IMR-90 (cell line): Measurements from ENCODE around the gene SMC4. TPM values are rescaled to one million over a fixed set of nuclear protein-coding genes. Genes with fewer than 3 reads are reported as not detected.

Source experiments
- ATAC-seq: fragments of 200-7000 bp; cut with Tn5 transposase; 2 replicates; pipeline ENCODE4 v1.9.1; 2020; ENCODE audit warnings: low read depth, mild to moderate bottlenecking, moderate library complexity
- BruUV-seq: library from RNA; stranded (reverse); fragments of 400-500 nt; replicated peaks from 2 replicates; lab custom pipeline; 2021; lab: Mats Ljungman, UMichigan
- CTCF ChIA-PET: fragments of 300-600 bp; formaldehyde crosslinking; extraction: SDS; loops from one replicate; lab custom pipeline; 2021; ENCODE audit warnings: antibody characterized with exemption; lab: Yijun Ruan, JAX
- POLR2A ChIA-PET: fragments of 300-600 bp; sonication (Branson Sonifier 250); formaldehyde crosslinking; loops from one replicate; lab custom pipeline; 2022; ENCODE audit warnings: antibody characterized with exemption; ENCODE audit not compliant: unreplicated experiment; lab: Charles Lee
- DNase-seq: peaks from one replicate; pipeline ENCODE4 v3.0.0; 2013
- H2AFZ ChIP-seq: replicated peaks from 2 replicates; pipeline ENCODE3; 2013; ENCODE audit warnings: low read length, mild to moderate bottlenecking; ENCODE audit not compliant: poor library complexity
- H2AK5ac ChIP-seq: 2 replicates; pipeline ENCODE4 v1.6.1; 2013; ENCODE audit warnings: low read depth, low read length, inconsistent platforms
- H2AK9ac ChIP-seq: replicated peaks from 2 replicates; pipeline ENCODE3; 2013; ENCODE audit warnings: mild to moderate bottlenecking, low read depth, low read length, moderate library complexity; ENCODE audit not compliant: poor library complexity
- H2BK120ac ChIP-seq: 2 replicates; pipeline ENCODE4 v1.6.1; 2013; ENCODE audit warnings: low read depth, low read length, inconsistent platforms
- H2BK15ac ChIP-seq: 3 replicates; pipeline ENCODE4 v1.6.1; 2013; ENCODE audit warnings: low read depth, low read length, inconsistent platforms
- H2BK20ac ChIP-seq: 2 replicates; pipeline ENCODE4 v1.6.1; 2013; ENCODE audit warnings: low read depth, mild to moderate bottlenecking, inconsistent platforms, low read length, moderate library complexity
- H2BK5ac ChIP-seq: 2 replicates; pipeline ENCODE4 v1.6.1; 2013; ENCODE audit warnings: mild to moderate bottlenecking, low read depth, low read length, inconsistent platforms; ENCODE audit not compliant: poor library complexity, severe bottlenecking
- H3K14ac ChIP-seq: replicated peaks from 2 replicates; pipeline ENCODE4 v1.6.1; 2013; ENCODE audit warnings: low read depth, low read length, inconsistent platforms
- H3K18ac ChIP-seq: 2 replicates; pipeline ENCODE4 v1.6.1; 2013; ENCODE audit warnings: low read depth, low read length, control low read depth
- H3K23ac ChIP-seq: 2 replicates; pipeline ENCODE4 v1.6.1; 2013; ENCODE audit warnings: low read depth, low read length, inconsistent platforms
- H3K27ac ChIP-seq: 2 replicates; pipeline ENCODE4 v1.5.1; 2013; ENCODE audit warnings: mild to moderate bottlenecking, control low read depth, low read length; ENCODE audit not compliant: insufficient read depth
- H3K27me3 ChIP-seq: 2 replicates; pipeline ENCODE4 v1.6.1; 2013; ENCODE audit warnings: low read length; ENCODE audit not compliant: control insufficient read depth, insufficient read depth
- H3K36me3 ChIP-seq: 2 replicates; pipeline ENCODE4 v1.6.1; 2013; ENCODE audit warnings: low read length, mixed read lengths; ENCODE audit not compliant: control insufficient read depth, insufficient read depth
- H3K4ac ChIP-seq: 2 replicates; pipeline ENCODE4 v1.6.1; 2013; ENCODE audit warnings: low read depth, low read length, inconsistent platforms
- H3K4me1 ChIP-seq: 2 replicates; pipeline ENCODE4 v1.6.1; 2013; ENCODE audit warnings: low read length, mixed read lengths; ENCODE audit not compliant: control insufficient read depth, insufficient read depth
- H3K4me2 ChIP-seq: 2 replicates; pipeline ENCODE4 v1.6.1; 2013; ENCODE audit warnings: low read depth, mild to moderate bottlenecking, control low read depth, low read length, moderate library complexity
- H3K4me3 ChIP-seq: 2 replicates; pipeline ENCODE4 v1.5.1; 2013; ENCODE audit warnings: low read depth, mild to moderate bottlenecking, control low read depth, low read length, moderate library complexity; ENCODE audit not compliant: insufficient read depth
- H3K56ac ChIP-seq: 2 replicates; pipeline ENCODE4 v1.6.1; 2013; ENCODE audit warnings: low read length, inconsistent platforms; ENCODE audit not compliant: insufficient read depth; ENCODE audit errors: extremely low read depth
- H3K79me1 ChIP-seq, 2 experiments: 2 replicates each; pipeline ENCODE4 v1.6.1; 2013; ENCODE audit warnings: low read length in 2 of 2, inconsistent platforms in 1 of 2, low read depth in 1 of 2
- H3K9ac ChIP-seq: 2 replicates; pipeline ENCODE4 v1.6.1; 2013; ENCODE audit warnings: low read depth, low read length, control low read depth
- H3K9me1 ChIP-seq: 2 replicates; pipeline ENCODE4 v1.6.1; 2013; ENCODE audit warnings: low read length, inconsistent platforms; ENCODE audit not compliant: insufficient read depth
- H3K9me3 ChIP-seq: 2 replicates; pipeline ENCODE4 v1.6.1; 2013; ENCODE audit warnings: low read length; ENCODE audit not compliant: control insufficient read depth, insufficient read depth
- H4K20me1 ChIP-seq: 2 replicates; pipeline ENCODE4 v1.6.1; 2013; ENCODE audit warnings: low read length, inconsistent platforms; ENCODE audit not compliant: insufficient read depth
- H4K5ac ChIP-seq: 2 replicates; pipeline ENCODE4 v1.6.1; 2013; ENCODE audit warnings: mild to moderate bottlenecking, low read depth, low read length, control low read depth
- H4K8ac ChIP-seq, 2 experiments: 2 replicates each; pipeline ENCODE4 v1.6.1; 2013; ENCODE audit warnings: low read depth in 2 of 2, low read length in 2 of 2, control low read depth in 1 of 2, inconsistent platforms in 1 of 2
- H4K91ac ChIP-seq: 2 replicates; pipeline ENCODE4 v1.6.1; 2013; ENCODE audit warnings: low read depth, low read length, inconsistent platforms; ENCODE audit not compliant: insufficient read depth
- FOS ChIP-seq: fragments of 150-350 bp; IDR thresholded peaks from 2 replicates; pipeline ENCODE4 v1.6.1; 2016; ENCODE audit warnings: low read depth, low read length
- MAFK ChIP-seq: IDR thresholded peaks from 2 replicates; pipeline ENCODE4 v1.6.1; 2012; ENCODE audit warnings: low read depth, low read length, improper control_type of control experiment
- MXI1 ChIP-seq: IDR thresholded peaks from 2 replicates; pipeline ENCODE4 v1.6.1; 2012; ENCODE audit warnings: low read depth, mild to moderate bottlenecking, low read length, moderate library complexity, borderline replicate concordance
- NFE2L2 ChIP-seq: fragments of 150-350 bp; IDR thresholded peaks from 2 replicates; pipeline ENCODE4 v1.6.1; 2016; ENCODE audit warnings: low read depth, mild to moderate bottlenecking, low read length
- WGBS, 2 experiments: methylation state at CpG; one replicate each; pipeline versions ENCODE4 v1.1.5 to v1.1.7; 2013; ENCODE audit warnings: missing lambda C conversion rate in 2 of 2; ENCODE audit not compliant: insufficient read length in 1 of 2; ENCODE audit errors: extremely low coverage in 2 of 2; 5-methylcytosine and 5-hydroxymethylcytosine counted together
- dilution Hi-C: fragments of 300-500 bp; cut with HindIII; formaldehyde crosslinking; loops from one replicate; pipeline ENCODE4 v1.14.3; 2018; ENCODE audit warnings: low sequenced_read_pairs; ENCODE audit not compliant: unreplicated experiment
- in situ Hi-C: fragments of 300-500 bp; cut with MboI; formaldehyde crosslinking; loops from 3 replicates; pipeline ENCODE4 v1.14.3; 2019; ENCODE audit warnings: low sequenced_read_pairs, inconsistent platforms, mixed read lengths
- intact Hi-C: fragments of 100-400 bp; cut with micrococcal nuclease; formaldehyde crosslinking; loops from 2 replicates; pipeline ENCODE4 v1.10.0; 2022
- polyA plus RNA-seq, 3 experiments: library from polyadenylated mRNA; depleted of rRNA; stranded (reverse); fragments of >200 nt; gene quantifications; 2 replicates each; pipeline ENCODE4 v1.2.3, GENCODE V29; 2012; ENCODE audit warnings: low replicate concordance in 1 of 3
- total RNA-seq: library from RNA; depleted of rRNA; stranded (reverse); fragments of >200 nt; gene quantifications from 2 replicates; pipeline ENCODE4 v1.2.3, GENCODE V29; 2012
- TF ChIP-seq, protein P1 (sequence below): conservative IDR thresholded peaks from 2 replicates; pipeline ENCODE4 v1.5.1; 2012; ENCODE audit warnings: mild to moderate bottlenecking, low read depth, low read length, improper control_type of control experiment

SMC4 gene
- total and polyA plus RNA-seq, 2 of the 4 experiments (the other 2 are of a cell fraction), result 48.8 to 50.1 TPM

- no peak overlapping the region for H2BK5ac ChIP-seq
- H3K9me3 ChIP-seq, result no peaks in the 10 kb centered on the region
- H2BK120ac ChIP-seq, result no peak overlapping the region
- intact Hi-C loops, result no loop called here
- H2AK9ac ChIP-seq, result no peak overlapping the region
- H3K23ac ChIP-seq, result no peak overlapping the region
- no peaks in the 10 kb centered on the region for H3K79me1 ChIP-seq
- no peaks in the 10 kb centered on the region for H3K4me1 ChIP-seq
- H4K8ac ChIP-seq, result no peak overlapping the region
- TF ChIP-seq MAFK (no peak), MXI1 (no peak), NFE2L2 (no peak), FOS (no peak)
- TF ChIP-seq, protein P1, sequence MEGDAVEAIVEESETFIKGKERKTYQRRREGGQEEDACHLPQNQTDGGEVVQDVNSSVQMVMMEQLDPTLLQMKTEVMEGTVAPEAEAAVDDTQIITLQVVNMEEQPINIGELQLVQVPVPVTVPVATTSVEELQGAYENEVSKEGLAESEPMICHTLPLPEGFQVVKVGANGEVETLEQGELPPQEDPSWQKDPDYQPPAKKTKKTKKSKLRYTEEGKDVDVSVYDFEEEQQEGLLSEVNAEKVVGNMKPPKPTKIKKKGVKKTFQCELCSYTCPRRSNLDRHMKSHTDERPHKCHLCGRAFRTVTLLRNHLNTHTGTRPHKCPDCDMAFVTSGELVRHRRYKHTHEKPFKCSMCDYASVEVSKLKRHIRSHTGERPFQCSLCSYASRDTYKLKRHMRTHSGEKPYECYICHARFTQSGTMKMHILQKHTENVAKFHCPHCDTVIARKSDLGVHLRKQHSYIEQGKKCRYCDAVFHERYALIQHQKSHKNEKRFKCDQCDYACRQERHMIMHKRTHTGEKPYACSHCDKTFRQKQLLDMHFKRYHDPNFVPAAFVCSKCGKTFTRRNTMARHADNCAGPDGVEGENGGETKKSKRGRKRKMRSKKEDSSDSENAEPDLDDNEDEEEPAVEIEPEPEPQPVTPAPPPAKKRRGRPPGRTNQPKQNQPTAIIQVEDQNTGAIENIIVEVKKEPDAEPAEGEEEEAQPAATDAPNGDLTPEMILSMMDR, result no peak
- H3K27me3 ChIP-seq, result no peaks in the 10 kb centered on the region
- in situ Hi-C loops, result no loop called here
- no peak overlapping the region for H3K18ac ChIP-seq
- ATAC-seq (no peak), DNase-seq (no peak)
- no peak overlapping the region for H3K9ac ChIP-seq
- POLR2A ChIA-PET, result no interaction called here
- no peak overlapping the region for H3K4me2 ChIP-seq
- no peak overlapping the region for H2BK20ac ChIP-seq
- H2BK15ac ChIP-seq, result no peak overlapping the region
- H3K9me1 ChIP-seq, result no peaks in the 10 kb centered on the region; the same call in 1 of the 2 replicates
- H4K5ac ChIP-seq, result no peak overlapping the region
- H3K4me3 ChIP-seq, result no peak overlapping the region
- no peak overlapping the region for H3K27ac ChIP-seq
- H3K56ac ChIP-seq, result no peak overlapping the region
- dilution Hi-C loops, result no loop called here
- H3K36me3 ChIP-seq, result no peaks in the 10 kb centered on the region
- WGBS, 2 experiments, result no CpG with 5 or more reads among the region's 2 CpGs
- H4K91ac ChIP-seq, result no peak overlapping the region
- no peak overlapping the region for H3K14ac ChIP-seq
- no TSS peak for BruUV-seq
- H2AFZ ChIP-seq, result no peak overlapping the region
- CTCF ChIA-PET, result no interaction called here
- no peak overlapping the region for H3K4ac ChIP-seq
- no peak overlapping the region for H2AK5ac ChIP-seq
- H4K20me1 ChIP-seq, result no peaks in the 10 kb centered on the region
These were observed 64.9 kb downstream of the SMC4 start for GRCh38 chr3:160464321-160464720.
